ENCODE results near the gene SIRPA.

Gene SIRPA

GRCh38 chr20:1894951-1895673 lies at the start of gene SIRPA:
Gene SIRPA, plus strand, starts transcription at chr20:1895407. Its CDS starts 41 bp downstream, at chr20:1895448.
- DNase-seq (ENCODE audit: low spot score) = peak; percentile 86

- no peak for DNase-seq (ENCODE audit: low spot score)
Observed at GRCh38 chr20:1845701-1846100, 49.5 kb upstream of the SIRPA start.

- no peak for DNase-seq (ENCODE audit: low spot score)
Observed at GRCh38 chr20:1846341-1846740, 48.9 kb upstream of the SIRPA start.

GRCh38 chr20:1846876-1847275 lies 48.3 kb upstream of the SIRPA start:
- DNase-seq (ENCODE audit: low spot score) = no peak

GRCh38 chr20:1847780-1848179 lies 47.4 kb upstream of the SIRPA start:
- no peak for DNase-seq (ENCODE audit: low spot score)

- no peak for DNase-seq (ENCODE audit: low spot score)
Observed at GRCh38 chr20:1848373-1848772, 46.8 kb upstream of the SIRPA start.

- no peak for DNase-seq (ENCODE audit: low spot score)
Observed at GRCh38 chr20:1851396-1851795, 43.8 kb upstream of the SIRPA start.

GRCh38 chr20:1853473-1853872 lies 41.7 kb upstream of the SIRPA start:
- no peak for DNase-seq (ENCODE audit: low spot score)

GRCh38 chr20:1854246-1854645 lies 41.0 kb upstream of the SIRPA start:
- no peak for DNase-seq (ENCODE audit: low spot score)

GRCh38 chr20:1855109-1855508 lies 40.1 kb upstream of the SIRPA start:
- DNase-seq (ENCODE audit: low spot score) = no peak

GRCh38 chr20:1855690-1856089 lies 39.5 kb upstream of the SIRPA start:
- no peak for DNase-seq (ENCODE audit: low spot score)

GRCh38 chr20:1856424-1856823 lies 38.8 kb upstream of the SIRPA start:
- no peak for DNase-seq (ENCODE audit: low spot score)

GRCh38 chr20:1857466-1857865 lies 37.7 kb upstream of the SIRPA start:
- no peak for DNase-seq (ENCODE audit: low spot score)

- no peak for DNase-seq (ENCODE audit: low spot score)
Observed at GRCh38 chr20:1858871-1859270, 36.3 kb upstream of the SIRPA start.

GRCh38 chr20:1860446-1860845 lies 34.8 kb upstream of the SIRPA start:
- DNase-seq (ENCODE audit: low spot score) = no peak

GRCh38 chr20:1861347-1861976 lies 33.7 kb upstream of the SIRPA start:
- no peak for DNase-seq (ENCODE audit: low spot score)

- DNase-seq (ENCODE audit: low spot score) = no peak
Observed at GRCh38 chr20:1861996-1862662, 33.1 kb upstream of the SIRPA start.

GRCh38 chr20:1862663-1863053 lies 32.5 kb upstream of the SIRPA start:
- no peak for DNase-seq (ENCODE audit: low spot score)

- no peak for DNase-seq (ENCODE audit: low spot score)
Observed at GRCh38 chr20:1863296-1863695, 31.9 kb upstream of the SIRPA start.

GRCh38 chr20:1866834-1867233 lies 28.4 kb upstream of the SIRPA start:
- no peak for DNase-seq (ENCODE audit: low spot score)

GRCh38 chr20:1867495-1868260 lies 27.5 kb upstream of the SIRPA start:
- no peak for DNase-seq (ENCODE audit: low spot score)

GRCh38 chr20:1868856-1869255 lies 26.4 kb upstream of the SIRPA start:
- no peak for DNase-seq (ENCODE audit: low spot score)

GRCh38 chr20:1870323-1870722 lies 24.9 kb upstream of the SIRPA start:
- DNase-seq (ENCODE audit: low spot score) = no peak
